ENCODE measurements around the gene DAAM2. TPM values are rescaled to one million over a fixed set of nuclear protein-coding genes. Genes with fewer than 3 reads are reported as not detected.

DAAM2 gene
- total RNA-seq, 3 donors from 2014 or later, result 0.05 TPM; not detected in 2

- DNase-seq (no peak), ATAC-seq (no peak)
- Mint-ChIP-seq H3K27me3 (ENCODE audit: low read depth) (peaks cover 2% of the 10 kb centered on the region), H3K4me1 (ENCODE audit: low read depth) (no peaks in the 10 kb centered on the region), H3K9me3 (no peaks in the 10 kb centered on the region), H3K36me3 (ENCODE audit: insufficient read depth) (no peaks in the 10 kb centered on the region), H3K4me3 (no peak overlapping the region)
Measured at GRCh38 chr6:39902136-39902535, 110.0 kb downstream of the DAAM2 start.

GRCh38 chr6:39902786-39903465 lies 110.8 kb downstream of the DAAM2 start:
- DNase-seq, result no peak
- H3K36me3 Mint-ChIP-seq (ENCODE audit: insufficient read depth), result no peaks in the 10 kb centered on the region
- H3K4me3 Mint-ChIP-seq, result no peak overlapping the region
- H3K4me1 Mint-ChIP-seq (ENCODE audit: low read depth), result no peaks in the 10 kb centered on the region
- no peaks in the 10 kb centered on the region for H3K9me3 Mint-ChIP-seq
- peaks cover 2% of the 10 kb centered on the region for H3K27me3 Mint-ChIP-seq (ENCODE audit: low read depth)
- ATAC-seq, result no peak

GRCh38 chr6:39903656-39904055 lies 111.5 kb downstream of the DAAM2 start:
- no peaks in the 10 kb centered on the region for H3K4me1 Mint-ChIP-seq (ENCODE audit: low read depth)

GRCh38 chr6:39904946-39905639 lies 112.9 kb downstream of the DAAM2 start:
- Mint-ChIP-seq H3K4me3 (no peak overlapping the region), H3K4me1 (ENCODE audit: low read depth) (no peaks in the 10 kb centered on the region), H3K9me3 (no peaks in the 10 kb centered on the region), H3K36me3 (ENCODE audit: insufficient read depth) (no peaks in the 10 kb centered on the region), H3K27me3 (ENCODE audit: low read depth) (no peaks in the 10 kb centered on the region)
- DNase-seq, result no peak
- ATAC-seq, result no peak

More at GRCh38 chr6:39903656-39904055, 111.5 kb downstream of the DAAM2 start:
- ATAC-seq (no peak), DNase-seq (no peak)
- no peaks in the 10 kb centered on the region for H3K36me3 Mint-ChIP-seq (ENCODE audit: insufficient read depth)
- no peak overlapping the region for H3K4me3 Mint-ChIP-seq
- H3K9me3 Mint-ChIP-seq, result no peaks in the 10 kb centered on the region
- H3K27me3 Mint-ChIP-seq (ENCODE audit: low read depth), result peaks cover 2% of the 10 kb centered on the region

- DNase-seq (no peak), ATAC-seq (no peak)
- Mint-ChIP-seq H3K4me1 (ENCODE audit: low read depth) (no peaks in the 10 kb centered on the region), H3K36me3 (ENCODE audit: insufficient read depth) (no peaks in the 10 kb centered on the region), H3K9me3 (no peaks in the 10 kb centered on the region), H3K27me3 (ENCODE audit: low read depth) (no peaks in the 10 kb centered on the region), H3K4me3 (no peak overlapping the region)
Measured at GRCh38 chr6:39905640-39905975, 113.4 kb downstream of the DAAM2 start.

- Mint-ChIP-seq H3K4me3 (no peak overlapping the region), H3K36me3 (ENCODE audit: insufficient read depth) (no peaks in the 10 kb centered on the region), H3K9me3 (no peaks in the 10 kb centered on the region), H3K4me1 (ENCODE audit: low read depth) (no peaks in the 10 kb centered on the region), H3K27me3 (ENCODE audit: low read depth) (no peaks in the 10 kb centered on the region)
- ATAC-seq (no peak), DNase-seq (no peak)
Measured at GRCh38 chr6:39906318-39906761, 114.2 kb downstream of the DAAM2 start.

- H3K4me1 Mint-ChIP-seq (ENCODE audit: low read depth), result no peaks in the 10 kb centered on the region
- DNase-seq (no peak), ATAC-seq (no peak)
- no peaks in the 10 kb centered on the region for H3K36me3 Mint-ChIP-seq (ENCODE audit: insufficient read depth)
- H3K4me3 Mint-ChIP-seq, result no peak overlapping the region
- H3K27me3 Mint-ChIP-seq (ENCODE audit: low read depth), result no peaks in the 10 kb centered on the region
- H3K9me3 Mint-ChIP-seq, result no peaks in the 10 kb centered on the region
Measured at GRCh38 chr6:39907871-39908575, 115.8 kb downstream of the DAAM2 start.

GRCh38 chr6:39908838-39909583 lies 116.8 kb downstream of the DAAM2 start:
- Mint-ChIP-seq H3K4me3 (no peak overlapping the region), H3K4me1 (ENCODE audit: low read depth) (no peaks in the 10 kb centered on the region), H3K9me3 (no peaks in the 10 kb centered on the region), H3K27me3 (ENCODE audit: low read depth) (no peaks in the 10 kb centered on the region), H3K36me3 (ENCODE audit: insufficient read depth) (no peaks in the 10 kb centered on the region)
- DNase-seq (no peak), ATAC-seq (no peak)

- Mint-ChIP-seq H3K36me3 (ENCODE audit: insufficient read depth) (no peaks in the 10 kb centered on the region), H3K9me3 (no peaks in the 10 kb centered on the region), H3K4me1 (ENCODE audit: low read depth) (no peaks in the 10 kb centered on the region), H3K4me3 (no peak overlapping the region), H3K27me3 (ENCODE audit: low read depth) (no peaks in the 10 kb centered on the region)
- ATAC-seq, result peak in 1 of 2 donors; percentile 28
- no peak for DNase-seq
Measured at GRCh38 chr6:39909701-39910100, 117.5 kb downstream of the DAAM2 start.

GRCh38 chr6:39910164-39910563 lies 118.0 kb downstream of the DAAM2 start:
- ATAC-seq (no peak), DNase-seq (no peak)
- Mint-ChIP-seq H3K4me3 (no peak overlapping the region), H3K36me3 (ENCODE audit: insufficient read depth) (no peaks in the 10 kb centered on the region), H3K27me3 (ENCODE audit: low read depth) (no peaks in the 10 kb centered on the region), H3K4me1 (ENCODE audit: low read depth) (no peaks in the 10 kb centered on the region), H3K9me3 (no peaks in the 10 kb centered on the region)

GRCh38 chr6:39910744-39911143 lies 118.6 kb downstream of the DAAM2 start:
- ATAC-seq (no peak), DNase-seq (no peak)
- Mint-ChIP-seq H3K36me3 (ENCODE audit: insufficient read depth) (no peaks in the 10 kb centered on the region), H3K4me1 (ENCODE audit: low read depth) (no peaks in the 10 kb centered on the region), H3K9me3 (no peaks in the 10 kb centered on the region), H3K4me3 (no peak overlapping the region), H3K27me3 (ENCODE audit: low read depth) (no peaks in the 10 kb centered on the region)

- Mint-ChIP-seq H3K9me3 (no peaks in the 10 kb centered on the region), H3K4me3 (no peak overlapping the region), H3K27me3 (ENCODE audit: low read depth) (no peaks in the 10 kb centered on the region), H3K4me1 (ENCODE audit: low read depth) (no peaks in the 10 kb centered on the region), H3K36me3 (ENCODE audit: insufficient read depth) (no peaks in the 10 kb centered on the region)
- DNase-seq (no peak), ATAC-seq (no peak)
Measured at GRCh38 chr6:39911513-39912125, 119.4 kb downstream of the DAAM2 start.

- H3K27me3 Mint-ChIP-seq (ENCODE audit: low read depth), result no peaks in the 10 kb centered on the region
- H3K36me3 Mint-ChIP-seq (ENCODE audit: insufficient read depth), result no peaks in the 10 kb centered on the region
- no peaks in the 10 kb centered on the region for H3K4me1 Mint-ChIP-seq (ENCODE audit: low read depth)
- no peak for ATAC-seq
- no peaks in the 10 kb centered on the region for H3K9me3 Mint-ChIP-seq
- no peak for DNase-seq
- H3K4me3 Mint-ChIP-seq, result no peak overlapping the region
Measured at GRCh38 chr6:39912446-39912845, 120.3 kb downstream of the DAAM2 start.

GRCh38 chr6:39913391-39913916 lies 121.3 kb downstream of the DAAM2 start:
- Mint-ChIP-seq H3K9me3 (no peaks in the 10 kb centered on the region), H3K36me3 (ENCODE audit: insufficient read depth) (no peaks in the 10 kb centered on the region), H3K4me1 (ENCODE audit: low read depth) (no peaks in the 10 kb centered on the region), H3K4me3 (no peak overlapping the region), H3K27me3 (ENCODE audit: low read depth) (no peaks in the 10 kb centered on the region)
- DNase-seq (no peak), ATAC-seq (no peak)
